ENCODE measurements around the gene ERI3. TPM values are rescaled to one million over a fixed set of nuclear protein-coding genes. Genes with fewer than 3 reads are reported as not detected.
A peak's percentile ranks its signal among the peaks of the same experiment; 100 is the strongest.

ERI3 gene
- total RNA-seq, 1 experiment from 2014 or later = 74.7 TPM

- H3K27ac Mint-ChIP-seq = no peak overlapping the region
- DNase-seq (ENCODE audit: low spot score) (no peak), ATAC-seq (no peak)
- TF ChIP-seq TCF7 (CRISPR knock-in tag; IDR thresholded peaks at IDR 0.05; ENCODE audit: low read depth) = no peak
- H3K36me3 Mint-ChIP-seq = peaks cover 3% of the 10 kb centered on the region; the same call in 1 of the 2 replicates
- CTCF ChIA-PET = interaction anchor here (1.2 to 3.2 kb wide), 4 partner anchors 11 to 91 kb away, joined by 4 to 13 read pairs (median 8); no protein-coding TSS in a partner anchor
- no peaks in the 10 kb centered on the region for H3K27me3 Mint-ChIP-seq (ENCODE audit: low read depth)
- H3K4me1 Mint-ChIP-seq = peaks cover 32% of the 10 kb centered on the region
- POLR2A ChIA-PET = no interaction called here
- no peaks in the 10 kb centered on the region for H3K9me3 Mint-ChIP-seq
- H3K4me3 Mint-ChIP-seq = no peak overlapping the region
Measured at GRCh38 chr1:44328671-44329416, 26.2 kb downstream of the ERI3 start.

- peak; percentile 31 for DNase-seq (ENCODE audit: low spot score)
- Mint-ChIP-seq H3K4me1 (peaks cover 32% of the 10 kb centered on the region), H3K27me3 (ENCODE audit: low read depth) (no peaks in the 10 kb centered on the region), H3K27ac (no peak overlapping the region; the same call in 1 of the 2 replicates), H3K36me3 (no peaks in the 10 kb centered on the region), H3K4me3 (no peak overlapping the region), H3K9me3 (no peaks in the 10 kb centered on the region)
- TF ChIP-seq ZNF671 (CRISPR knock-in tag; IDR thresholded peaks at IDR 0.05) (no peak), ETV6 (CRISPR knock-in tag; IDR thresholded peaks at IDR 0.05) (no peak), ESRRA (CRISPR knock-in tag; IDR thresholded peaks at IDR 0.05; ENCODE audit: borderline replicate concordance) (no peak), IRF2 (CRISPR knock-in tag; IDR thresholded peaks at IDR 0.05; ENCODE audit: borderline replicate concordance, low read depth) (no peak), GRHL2 (CRISPR knock-in tag; IDR thresholded peaks at IDR 0.05; ENCODE audit: insufficient replicate concordance, severe bottlenecking) (no peak), NR1H2 (CRISPR knock-in tag; IDR thresholded peaks at IDR 0.05) (no peak), ZNF512 (CRISPR knock-in tag; IDR thresholded peaks at IDR 0.05; ENCODE audit: borderline replicate concordance) (no peak), OVOL2 (CRISPR knock-in tag; IDR thresholded peaks at IDR 0.05; ENCODE audit: borderline replicate concordance) (no peak), TP53 (CRISPR knock-in tag; IDR thresholded peaks at IDR 0.05) (no peak), ARID4B (CRISPR knock-in tag; IDR thresholded peaks at IDR 0.05; ENCODE audit: borderline replicate concordance) (no peak), ZNF232 (CRISPR knock-in tag; IDR thresholded peaks at IDR 0.05) (no peak), MXD4 (CRISPR knock-in tag; IDR thresholded peaks at IDR 0.05; ENCODE audit: borderline replicate concordance) (no peak), ZNF532 (CRISPR knock-in tag; IDR thresholded peaks at IDR 0.05; ENCODE audit: borderline replicate concordance) (no peak), ZNF425 (CRISPR knock-in tag; conservative IDR thresholded peaks at IDR 0.05) (no peak), MYBL2 (CRISPR knock-in tag; IDR thresholded peaks at IDR 0.05) (no peak)
- ATAC-seq = peak; percentile 86
- ChIA-PET CTCF (interaction anchor here (1.7 to 3.2 kb wide), 4 partner anchors 10 to 50 kb away, joined by 5 to 13 read pairs (median 10); no protein-coding TSS in a partner anchor), POLR2A (interaction anchor here (1.2 kb wide), 1 partner anchor 11 kb away, joined by 3 read pairs; no protein-coding TSS in a partner anchor)
Measured at GRCh38 chr1:44327679-44328491, 27.2 kb downstream of the ERI3 start.

Data from WTC11 (cell line).